Measurements from ENCODE around the gene PTGDS. TPM values are rescaled to one million over a fixed set of nuclear protein-coding genes. Genes with fewer than 3 reads are reported as not detected.

PTGDS gene
- total RNA-seq, 1 donor from 2014 or later = 3.8 TPM

DNA sequence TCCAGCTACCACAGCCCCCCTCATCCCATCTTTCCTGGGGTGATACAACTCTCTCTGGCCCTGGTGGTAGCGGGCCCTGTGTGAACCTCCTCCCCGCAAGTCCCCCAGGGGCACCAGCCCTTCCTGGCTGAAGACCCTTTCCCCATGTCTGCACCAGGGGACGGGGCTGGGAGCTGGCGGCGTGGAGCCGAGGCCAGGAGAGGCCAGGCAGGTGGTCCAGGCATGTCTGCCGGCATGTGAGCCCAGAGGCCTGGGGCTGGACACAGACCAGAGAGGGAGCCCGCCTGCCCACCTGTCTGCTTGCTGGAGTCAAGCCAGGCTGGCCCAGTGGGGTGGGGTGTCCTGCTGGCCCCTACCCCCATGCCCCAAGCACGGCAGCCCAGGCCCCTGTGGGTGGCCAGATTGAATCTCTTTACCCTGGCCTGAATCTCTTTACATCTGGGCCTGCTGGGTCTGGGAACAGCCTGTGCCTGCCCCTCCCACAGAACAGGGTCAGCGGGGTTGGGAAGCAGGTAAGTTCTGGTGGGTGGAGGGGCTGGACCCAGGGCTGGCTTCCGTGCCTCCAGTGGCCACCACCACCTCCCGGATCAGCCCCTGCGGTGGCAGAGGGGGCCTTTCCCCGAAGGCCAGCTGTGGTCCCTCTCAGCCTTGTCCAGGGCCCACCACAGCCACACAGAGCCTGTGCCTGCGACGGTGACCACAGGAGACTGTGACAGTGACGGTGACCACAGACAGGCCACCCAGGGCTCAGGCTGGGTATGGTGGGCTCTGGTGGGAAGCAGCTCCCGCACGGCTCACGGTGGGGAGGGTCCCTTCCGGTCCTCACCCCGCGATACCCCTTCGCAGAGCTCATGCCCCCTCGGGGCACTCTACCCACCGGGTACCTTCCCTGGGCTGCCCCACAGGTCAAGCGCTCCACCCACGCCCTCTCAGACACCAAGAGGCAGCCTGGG lies 18.1 kb upstream of the PTGDS start:
- DNase-seq (ENCODE audit: low read depth) = no peak
- H3K36me3 ChIP-seq (ENCODE audit: control insufficient read depth, insufficient read depth, low read length) = no peaks in the 10 kb centered on the region
- H3K27me3 ChIP-seq (ENCODE audit: control insufficient read depth, insufficient read depth, low read length) = no peaks in the 10 kb centered on the region
- no peak overlapping the region for H3K4me3 ChIP-seq (ENCODE audit: low read depth, low read length)
- TF ChIP-seq, protein P1, sequence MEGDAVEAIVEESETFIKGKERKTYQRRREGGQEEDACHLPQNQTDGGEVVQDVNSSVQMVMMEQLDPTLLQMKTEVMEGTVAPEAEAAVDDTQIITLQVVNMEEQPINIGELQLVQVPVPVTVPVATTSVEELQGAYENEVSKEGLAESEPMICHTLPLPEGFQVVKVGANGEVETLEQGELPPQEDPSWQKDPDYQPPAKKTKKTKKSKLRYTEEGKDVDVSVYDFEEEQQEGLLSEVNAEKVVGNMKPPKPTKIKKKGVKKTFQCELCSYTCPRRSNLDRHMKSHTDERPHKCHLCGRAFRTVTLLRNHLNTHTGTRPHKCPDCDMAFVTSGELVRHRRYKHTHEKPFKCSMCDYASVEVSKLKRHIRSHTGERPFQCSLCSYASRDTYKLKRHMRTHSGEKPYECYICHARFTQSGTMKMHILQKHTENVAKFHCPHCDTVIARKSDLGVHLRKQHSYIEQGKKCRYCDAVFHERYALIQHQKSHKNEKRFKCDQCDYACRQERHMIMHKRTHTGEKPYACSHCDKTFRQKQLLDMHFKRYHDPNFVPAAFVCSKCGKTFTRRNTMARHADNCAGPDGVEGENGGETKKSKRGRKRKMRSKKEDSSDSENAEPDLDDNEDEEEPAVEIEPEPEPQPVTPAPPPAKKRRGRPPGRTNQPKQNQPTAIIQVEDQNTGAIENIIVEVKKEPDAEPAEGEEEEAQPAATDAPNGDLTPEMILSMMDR (IDR thresholded peaks at IDR 0.05; ENCODE audit: insufficient read depth, low read length, poor library complexity, severe bottlenecking) = no peak

DNA sequence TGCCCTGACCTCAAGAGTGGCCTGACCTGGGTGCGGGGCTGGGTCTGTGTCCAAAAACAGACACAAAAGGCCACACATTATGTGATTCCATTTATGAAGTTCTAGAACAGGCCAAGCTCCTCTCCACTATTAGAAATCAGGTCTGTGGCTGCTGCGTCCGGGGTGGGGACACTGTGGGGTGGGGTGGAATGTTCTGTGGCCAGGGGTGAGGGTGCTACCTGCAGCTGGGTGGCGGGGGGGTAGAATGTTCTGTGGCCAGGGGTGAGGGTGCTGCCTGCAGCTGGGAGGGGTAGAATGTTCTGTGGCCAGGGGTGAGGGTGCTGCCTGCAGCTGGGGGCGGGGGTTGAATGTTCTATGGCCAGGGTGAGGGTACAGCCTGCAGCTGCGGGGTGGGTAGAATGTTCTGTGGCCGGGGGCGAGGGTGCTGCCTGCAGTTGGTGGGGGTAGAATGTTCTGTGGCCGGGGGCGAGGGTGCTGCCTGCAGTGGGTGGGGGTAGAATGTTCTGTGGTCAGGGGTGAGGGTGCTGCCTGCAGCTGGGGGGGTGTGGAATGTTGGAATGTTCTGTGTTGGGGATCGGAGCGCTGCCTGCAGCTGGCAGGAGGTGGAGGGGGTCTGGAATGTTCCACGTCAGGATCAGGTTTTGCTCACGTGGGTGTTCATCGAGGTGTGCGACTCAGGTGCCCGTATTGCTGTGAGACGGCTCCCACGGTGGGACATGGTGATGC lies 16.9 kb upstream of the PTGDS start:
- H3K36me3 ChIP-seq (ENCODE audit: control insufficient read depth, insufficient read depth, low read length) = no peaks in the 10 kb centered on the region
- TF ChIP-seq, protein P1 (IDR thresholded peaks at IDR 0.05; ENCODE audit: insufficient read depth, low read length, poor library complexity, severe bottlenecking) = no peak
- no peak for DNase-seq (ENCODE audit: low read depth)
- peaks cover 3% of the 10 kb centered on the region for H3K27me3 ChIP-seq (ENCODE audit: control insufficient read depth, insufficient read depth, low read length)
- H3K4me3 ChIP-seq (ENCODE audit: low read depth, low read length) = no peak overlapping the region

DNA sequence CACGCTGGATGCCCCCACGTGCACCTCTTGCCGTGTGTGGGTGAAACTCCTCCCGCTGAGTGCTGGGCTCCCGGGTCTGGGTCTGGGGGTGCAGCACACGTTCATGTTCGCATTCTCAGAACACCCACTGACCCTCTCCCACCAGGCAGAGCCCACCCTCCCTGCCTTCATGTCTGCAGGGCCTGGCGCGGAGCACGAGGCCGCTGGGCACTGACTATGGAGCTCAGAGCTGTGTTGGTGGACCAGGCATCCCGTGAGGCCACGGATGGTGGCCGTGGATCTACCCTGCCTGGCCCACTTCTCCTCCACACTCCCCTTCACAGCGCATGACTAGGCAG lies 16.4 kb upstream of the PTGDS start:
- TF ChIP-seq, protein P1 (IDR thresholded peaks at IDR 0.05; ENCODE audit: insufficient read depth, low read length, poor library complexity, severe bottlenecking) = no peak
- H3K27me3 ChIP-seq (ENCODE audit: control insufficient read depth, insufficient read depth, low read length) = peaks cover 4% of the 10 kb centered on the region
- no peaks in the 10 kb centered on the region for H3K36me3 ChIP-seq (ENCODE audit: control insufficient read depth, insufficient read depth, low read length)
- no peak overlapping the region for H3K4me3 ChIP-seq (ENCODE audit: low read depth, low read length)
- DNase-seq (ENCODE audit: low read depth) = no peak

DNA sequence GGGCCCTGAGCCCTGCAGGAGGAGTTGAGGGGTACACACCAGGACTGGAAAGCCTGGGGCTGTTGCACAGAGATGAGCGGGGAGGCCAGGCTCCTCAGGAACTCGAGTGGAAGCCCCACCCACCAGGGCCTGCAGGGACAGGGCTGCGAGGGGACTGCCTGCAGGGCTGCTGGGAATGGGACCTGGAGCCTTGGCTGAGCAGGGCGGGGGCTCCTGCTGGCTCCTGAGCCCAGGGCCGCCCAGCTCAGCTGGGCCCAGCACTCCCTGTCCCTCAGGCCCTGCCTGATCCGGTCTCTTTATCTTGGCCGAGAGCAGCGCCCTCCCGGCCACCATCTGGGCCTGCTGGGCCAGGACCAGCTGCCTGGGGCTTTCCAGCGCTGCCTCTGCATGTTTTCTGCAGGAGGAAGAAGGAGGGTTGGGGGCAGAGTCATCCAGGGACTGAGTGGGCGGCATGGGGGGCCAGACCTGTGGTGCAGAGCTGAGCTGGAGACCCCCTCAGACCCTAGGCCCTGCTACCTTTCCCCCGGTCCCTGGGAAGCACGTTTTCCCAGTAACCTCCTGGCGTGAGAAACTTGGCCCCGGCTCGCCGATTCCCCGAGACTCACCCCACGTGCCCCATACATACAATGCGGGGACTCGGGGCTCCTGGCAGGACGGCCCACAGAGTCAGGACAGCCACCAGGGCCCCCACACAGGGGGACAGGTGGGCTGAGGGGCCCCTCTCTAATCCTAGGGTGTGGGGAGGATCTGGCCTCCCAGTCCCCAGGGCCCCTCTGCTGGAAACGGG lies 15.8 kb upstream of the PTGDS start:
- DNase-seq (ENCODE audit: low read depth) = no peak
- H3K4me3 ChIP-seq (ENCODE audit: low read depth, low read length) = no peak overlapping the region
- TF ChIP-seq, protein P1 (IDR thresholded peaks at IDR 0.05; ENCODE audit: insufficient read depth, low read length, poor library complexity, severe bottlenecking) = no peak

DNA sequence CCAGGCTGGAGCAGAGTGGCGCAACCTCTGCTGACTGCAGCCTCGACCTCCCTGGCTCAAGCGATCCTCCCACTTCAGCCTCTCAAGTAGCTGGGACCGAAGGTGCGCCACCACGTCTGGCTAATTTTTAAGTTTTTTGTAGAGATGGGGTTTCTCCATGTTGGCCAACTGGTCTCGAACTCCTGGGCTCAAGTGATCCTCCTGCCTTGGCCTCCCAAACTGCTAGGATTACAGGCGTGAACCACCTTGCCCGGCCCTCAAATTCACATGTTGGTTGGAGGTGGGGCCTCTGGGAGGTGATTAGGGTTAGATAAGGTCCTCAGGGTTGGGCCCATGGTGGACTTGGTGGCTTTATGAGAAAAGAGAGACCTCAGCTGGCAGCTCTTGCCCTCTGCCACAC lies 15.1 kb upstream of the PTGDS start:
- Histone ChIP-seq H3K36me3 (ENCODE audit: control insufficient read depth, insufficient read depth, low read length) (no peaks in the 10 kb centered on the region), H3K27me3 (ENCODE audit: control insufficient read depth, insufficient read depth, low read length) (peaks cover 5% of the 10 kb centered on the region), H3K4me3 (ENCODE audit: low read depth, low read length) (no peak overlapping the region)
- DNase-seq (ENCODE audit: low read depth) = no peak
- TF ChIP-seq, protein P1 (IDR thresholded peaks at IDR 0.05; ENCODE audit: insufficient read depth, low read length, poor library complexity, severe bottlenecking) = no peak

More for the DNA sequence above, 15.8 kb upstream of the PTGDS start:
- Histone ChIP-seq H3K27me3 (ENCODE audit: control insufficient read depth, insufficient read depth, low read length) (peaks cover 5% of the 10 kb centered on the region), H3K36me3 (ENCODE audit: control insufficient read depth, insufficient read depth, low read length) (no peaks in the 10 kb centered on the region)
